A673 (cell line): ENCODE data around the gene RNF182.

Source experiments
- EZH2 ChIP-seq: fragments of 200-600 bp; sonication (generic); IDR thresholded peaks from 2 replicates; pipeline ENCODE4 v1.6.1; 2017; ENCODE audit warnings: borderline replicate concordance, low read depth, mild to moderate bottlenecking, mixed read lengths, antibody characterized with exemption, low read length; ENCODE audit not compliant: poor library complexity, severe bottlenecking
- TF ChIP-seq, protein P1 (sequence below): fragments of 300-800, 200-600 bp; sonication (generic); conservative IDR thresholded peaks from 2 replicates; pipeline ENCODE4 v1.5.1; 2017; ENCODE audit warnings: low read depth, mild to moderate bottlenecking, antibody characterized with exemption, low read length, moderate library complexity, mixed read lengths

DNA sequence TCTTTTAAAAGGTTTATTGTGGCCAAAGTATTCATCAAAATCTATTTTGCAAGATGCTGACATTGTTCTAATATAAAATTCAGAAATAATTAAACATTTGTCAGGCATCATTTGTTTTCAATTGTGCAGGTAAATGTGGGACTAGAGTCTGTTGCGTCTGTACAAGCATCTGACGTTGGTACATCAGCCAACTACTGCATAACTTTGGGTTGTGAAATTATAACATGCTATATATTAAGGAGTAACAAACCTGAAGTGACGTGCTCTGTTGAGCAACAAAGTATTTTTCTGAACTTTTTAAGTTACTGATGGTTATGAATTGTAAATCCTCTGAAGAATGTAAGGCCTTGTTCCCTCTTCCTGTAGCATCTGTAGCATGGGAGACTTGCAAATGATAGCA is 66.0 kb downstream of the RNF182 start:
- TF ChIP-seq, protein P1, sequence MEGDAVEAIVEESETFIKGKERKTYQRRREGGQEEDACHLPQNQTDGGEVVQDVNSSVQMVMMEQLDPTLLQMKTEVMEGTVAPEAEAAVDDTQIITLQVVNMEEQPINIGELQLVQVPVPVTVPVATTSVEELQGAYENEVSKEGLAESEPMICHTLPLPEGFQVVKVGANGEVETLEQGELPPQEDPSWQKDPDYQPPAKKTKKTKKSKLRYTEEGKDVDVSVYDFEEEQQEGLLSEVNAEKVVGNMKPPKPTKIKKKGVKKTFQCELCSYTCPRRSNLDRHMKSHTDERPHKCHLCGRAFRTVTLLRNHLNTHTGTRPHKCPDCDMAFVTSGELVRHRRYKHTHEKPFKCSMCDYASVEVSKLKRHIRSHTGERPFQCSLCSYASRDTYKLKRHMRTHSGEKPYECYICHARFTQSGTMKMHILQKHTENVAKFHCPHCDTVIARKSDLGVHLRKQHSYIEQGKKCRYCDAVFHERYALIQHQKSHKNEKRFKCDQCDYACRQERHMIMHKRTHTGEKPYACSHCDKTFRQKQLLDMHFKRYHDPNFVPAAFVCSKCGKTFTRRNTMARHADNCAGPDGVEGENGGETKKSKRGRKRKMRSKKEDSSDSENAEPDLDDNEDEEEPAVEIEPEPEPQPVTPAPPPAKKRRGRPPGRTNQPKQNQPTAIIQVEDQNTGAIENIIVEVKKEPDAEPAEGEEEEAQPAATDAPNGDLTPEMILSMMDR, result no peak
- TF ChIP-seq EZH2, result no peak
